H9 (cell line): ENCODE data around the gene ZNF182. TPM values are rescaled to one million over a fixed set of nuclear protein-coding genes. Genes with fewer than 3 reads are reported as not detected.
"Not testable (repeated sequence)": the region's sequence is repeated elsewhere in the genome, so short reads cannot be mapped to it uniquely, and the experiment has no call there.

Source experiments
- DNase-seq: peaks from one replicate; pipeline ENCODE4 v3.0.0-alpha.2; 2017
- H2AFZ ChIP-seq: one replicate; pipeline ENCODE4 v1.6.1; 2013; ENCODE audit warnings: mild to moderate bottlenecking, low read length, control low read depth, moderate library complexity
- H2AK5ac ChIP-seq: 2 replicates; pipeline ENCODE4 v1.6.1; 2013; ENCODE audit warnings: low read length, control low read depth, mixed read lengths; ENCODE audit not compliant: insufficient read length
- H2BK120ac ChIP-seq: one replicate; pipeline ENCODE4 v1.6.1; 2013; ENCODE audit warnings: low read depth, mild to moderate bottlenecking, low read length, control low read depth, inconsistent platforms; ENCODE audit not compliant: poor library complexity, severe bottlenecking
- H2BK12ac ChIP-seq: 2 replicates; pipeline ENCODE4 v1.6.1; 2013; ENCODE audit warnings: low read length, control low read depth, mixed read lengths, low read depth; ENCODE audit not compliant: insufficient read length
- H2BK15ac ChIP-seq: 2 replicates; pipeline ENCODE4 v1.6.1; 2013; ENCODE audit warnings: low read depth, low read length, control low read depth
- H2BK20ac ChIP-seq: one replicate; pipeline ENCODE4 v1.6.1; 2013; ENCODE audit warnings: low read depth, mild to moderate bottlenecking, low read length, control low read depth, inconsistent platforms; ENCODE audit not compliant: poor library complexity, severe bottlenecking
- H2BK5ac ChIP-seq: 2 replicates; pipeline ENCODE4 v1.6.1; 2013; ENCODE audit warnings: low read length, control low read depth, mixed read lengths; ENCODE audit not compliant: insufficient read length
- H3K14ac ChIP-seq: 2 replicates; pipeline ENCODE4 v1.6.1; 2013; ENCODE audit warnings: low read length, control low read depth; ENCODE audit not compliant: insufficient read depth
- H3K18ac ChIP-seq: 2 replicates; pipeline ENCODE4 v1.6.1; 2013; ENCODE audit warnings: low read depth, mild to moderate bottlenecking, mixed read lengths, low read length, control low read depth; ENCODE audit not compliant: insufficient read length
- H3K23ac ChIP-seq: 2 replicates; pipeline ENCODE4 v1.6.1; 2013; ENCODE audit warnings: low read length, control low read depth, mixed read lengths, low read depth; ENCODE audit not compliant: insufficient read length
- H3K23me2 ChIP-seq: 2 replicates; pipeline ENCODE4 v1.6.1; 2013; ENCODE audit warnings: low read depth, mild to moderate bottlenecking, mixed read lengths, low read length, control low read depth; ENCODE audit not compliant: insufficient read length, poor library complexity, severe bottlenecking
- H3K27ac ChIP-seq: 2 replicates; pipeline ENCODE4 v1.5.1; 2013; ENCODE audit warnings: low read length, control low read depth, mixed read lengths, low read depth; ENCODE audit not compliant: insufficient read length
- H3K27me3 ChIP-seq: 2 replicates; pipeline ENCODE4 v1.6.1; 2013; ENCODE audit warnings: low read length, control low read depth, inconsistent platforms; ENCODE audit not compliant: insufficient read depth
- H3K4ac ChIP-seq: 2 replicates; pipeline ENCODE4 v1.6.1; 2013; ENCODE audit warnings: low read depth, mild to moderate bottlenecking, control low read depth, inconsistent platforms, low read length, moderate library complexity
- H3K4me1 ChIP-seq: 2 replicates; pipeline ENCODE4 v1.6.1; 2013; ENCODE audit warnings: low read length, control low read depth, inconsistent platforms; ENCODE audit not compliant: insufficient read depth
- H3K4me2 ChIP-seq: 2 replicates; pipeline ENCODE4 v1.6.1; 2013; ENCODE audit warnings: low read length, control low read depth, mixed read lengths; ENCODE audit not compliant: insufficient read length, insufficient read depth
- H3K56ac ChIP-seq: 2 replicates; pipeline ENCODE4 v1.6.1; 2013; ENCODE audit warnings: low read depth, mild to moderate bottlenecking, mixed read lengths, low read length, control low read depth; ENCODE audit not compliant: insufficient read length
- H3K79me1 ChIP-seq: 2 replicates; pipeline ENCODE4 v1.6.1; 2013; ENCODE audit warnings: low read depth, mild to moderate bottlenecking, moderate library complexity, low read length, control low read depth, inconsistent platforms; ENCODE audit not compliant: insufficient read depth, poor library complexity, severe bottlenecking
- H3K79me2 ChIP-seq: 2 replicates; pipeline ENCODE4 v1.6.1; 2013; ENCODE audit warnings: low read length, control low read depth, inconsistent platforms; ENCODE audit not compliant: insufficient read depth
- H3K9ac ChIP-seq: 2 replicates; pipeline ENCODE4 v1.6.1; 2013; ENCODE audit warnings: low read length, control low read depth, mixed read lengths; ENCODE audit not compliant: insufficient read length; ENCODE audit errors: extremely low read depth
- H3K9me3 ChIP-seq: one replicate; pipeline ENCODE4 v1.6.1; 2013; ENCODE audit warnings: low read depth, low read length, inconsistent platforms; ENCODE audit not compliant: control insufficient read depth
- H3T11ph ChIP-seq: one replicate; pipeline ENCODE4 v1.6.1; 2013; ENCODE audit warnings: mild to moderate bottlenecking, low read length, control low read depth, inconsistent platforms
- H4K20me1 ChIP-seq: one replicate; pipeline ENCODE4 v1.6.1; 2013; ENCODE audit not compliant: control insufficient read depth, insufficient read length, insufficient read depth
- H4K5ac ChIP-seq: 2 replicates; pipeline ENCODE4 v1.6.1; 2013; ENCODE audit warnings: low read depth, mild to moderate bottlenecking, mixed read lengths, low read length, control low read depth; ENCODE audit not compliant: insufficient read length
- H4K8ac ChIP-seq: replicated peaks from 2 replicates; pipeline ENCODE4 v1.6.1; 2013; ENCODE audit warnings: low read length, control low read depth, mixed read lengths, low read depth; ENCODE audit not compliant: insufficient read length
- H4K91ac ChIP-seq: 2 replicates; pipeline ENCODE4 v1.6.1; 2013; ENCODE audit warnings: low read depth, mild to moderate bottlenecking, moderate library complexity, mixed read lengths, low read length, control low read depth; ENCODE audit not compliant: insufficient read length
- H3K27ac Mint-ChIP-seq, 3 experiments: 2 replicates in 2 of 3; 3 replicates in 1 of 3; pipeline ENCODE4 v1.8.0; 2020 to 2021; ENCODE audit warnings: mixed read lengths in 3 of 3, mild to moderate bottlenecking in 1 of 3, moderate library complexity in 1 of 3
- H3K27me3 Mint-ChIP-seq: 2 replicates; pipeline ENCODE4 v1.8.0; 2021; ENCODE audit warnings: low read depth, mild to moderate bottlenecking, moderate library complexity, mixed read lengths
- H3K36me3 Mint-ChIP-seq, 3 experiments: 2 replicates in 2 of 3; 3 replicates in 1 of 3; pipeline ENCODE4 v1.8.0; 2020 to 2021; ENCODE audit warnings: low read depth in 3 of 3, mixed read lengths in 3 of 3; ENCODE audit not compliant: insufficient read depth in 1 of 3
- H3K4me1 Mint-ChIP-seq, 2 experiments: 2 replicates each; pipeline ENCODE4 v1.8.0; 2020; ENCODE audit warnings: mixed read lengths in 2 of 2
- H3K4me3 Mint-ChIP-seq, 2 experiments: 2 replicates in 1 of 2; 3 replicates in 1 of 2; pipeline ENCODE4 v1.8.0; 2020 to 2021; ENCODE audit warnings: mild to moderate bottlenecking in 2 of 2, mixed read lengths in 2 of 2, moderate library complexity in 1 of 2
- H3K9me3 Mint-ChIP-seq, 2 experiments: 2 replicates in 1 of 2; 3 replicates in 1 of 2; pipeline ENCODE4 v1.8.0; 2020; ENCODE audit warnings: mild to moderate bottlenecking in 2 of 2, mixed read lengths in 2 of 2, moderate library complexity in 1 of 2
- CTCF ChIP-seq: fragments of 200-600 bp; sonication (generic); conservative IDR thresholded peaks from 3 replicates; pipeline ENCODE4 v1.8.0; 2021; ENCODE audit warnings: antibody characterized with exemption, mild to moderate bottlenecking
- WGBS: extraction: QIAGEN DNeasy Blood & Tissue Kit; methylation state at CpG from one replicate; pipeline ENCODE4 v1.1.7; 2013; ENCODE audit warnings: missing lambda C conversion rate, low lambda C conversion rate, mixed read lengths; ENCODE audit not compliant: insufficient read length; ENCODE audit errors: extremely low coverage; 5-methylcytosine and 5-hydroxymethylcytosine counted together
- total RNA-seq: library from RNA; stranded (reverse); gene quantifications from 2 replicates; pipeline ENCODE4 v1.2.1, GENCODE V29; 2021

ZNF182 gene
- total RNA-seq, 1 experiment from 2014 or later: 7.6 TPM

GRCh38 chrX:48035891-48036290 is 32.1 kb upstream of the ZNF182 start:
- H3K27ac ChIP-seq: no peak overlapping the region

GRCh38 chrX:48030641-48031173 is 26.9 kb upstream of the ZNF182 start:
- not testable (repeated sequence) for H3K18ac ChIP-seq, H3K4ac ChIP-seq, H3K27me3 ChIP-seq, H4K20me1 ChIP-seq, H2BK5ac ChIP-seq, H2BK120ac ChIP-seq, H3K14ac ChIP-seq, H4K8ac ChIP-seq, H3K27ac ChIP-seq, H3K9ac ChIP-seq, H3K4me1 Mint-ChIP-seq, H3K4me1 ChIP-seq, H3K23ac ChIP-seq, H3K27me3 Mint-ChIP-seq, H3T11ph ChIP-seq, H3K79me1 ChIP-seq, H3K4me3 Mint-ChIP-seq, H3K79me2 ChIP-seq, H2AK5ac ChIP-seq, H3K56ac ChIP-seq, DNase-seq, H2AFZ ChIP-seq, H4K5ac ChIP-seq, H2BK20ac ChIP-seq, H3K23me2 ChIP-seq, H3K36me3 Mint-ChIP-seq, H3K27ac Mint-ChIP-seq, H3K4me2 ChIP-seq, H4K91ac ChIP-seq, H2BK12ac ChIP-seq, H2BK15ac ChIP-seq
- peaks cover 48% of the 10 kb centered on the region for H3K9me3 ChIP-seq
- H3K9me3 Mint-ChIP-seq: peaks cover 66 to 67% of the 10 kb centered on the region in 2 experiments
- no CpG with 5 or more reads among the region's 10 CpGs for WGBS

More at GRCh38 chrX:48035891-48036290, 32.1 kb upstream of the ZNF182 start:
- no peak for TF ChIP-seq CTCF
- Histone ChIP-seq H2BK5ac (no peak overlapping the region), H3T11ph (no peak overlapping the region), H3K9me3 (peaks cover 37% of the 10 kb centered on the region), H3K4me2 (no peak overlapping the region), H3K4ac (no peak overlapping the region), H4K5ac (no peak overlapping the region), H3K9ac (no peak overlapping the region), H3K14ac (no peak overlapping the region), H3K27me3 (no peaks in the 10 kb centered on the region), H3K23ac (no peak overlapping the region), H3K23me2 (no peaks in the 10 kb centered on the region), H2AK5ac (no peak overlapping the region), H3K56ac (no peak overlapping the region), H2BK12ac (no peak overlapping the region), H3K18ac (no peak overlapping the region), H2BK15ac (no peak overlapping the region), H3K79me1 (no peaks in the 10 kb centered on the region), H2AFZ (no peak overlapping the region), H4K8ac (no peak overlapping the region), H3K79me2 (no peaks in the 10 kb centered on the region), H4K91ac (no peak overlapping the region), H2BK20ac (no peak overlapping the region), H4K20me1 (no peaks in the 10 kb centered on the region), H3K4me1 (no peaks in the 10 kb centered on the region), H2BK120ac (no peak overlapping the region)
- Mint-ChIP-seq H3K36me3 (peaks cover 0 to 8% (median 8%) of the 10 kb centered on the region in 3 experiments; a peak in 4 of 7 replicates), H3K4me1 (no peaks in the 10 kb centered on the region), H3K9me3 (peaks cover 58 to 61% of the 10 kb centered on the region in 2 experiments), H3K27ac (no peak overlapping the region), H3K4me3 (no peak overlapping the region), H3K27me3 (no peaks in the 10 kb centered on the region; the same call in 1 of the 2 replicates)
- WGBS: no CpG with 5 or more reads among the region's 4 CpGs
- DNase-seq: no peak
